Endothelial cell of umbilical vein (primary cell): ENCODE results near the gene GABRQ. TPM values are rescaled to one million over a fixed set of nuclear protein-coding genes. Genes with fewer than 3 reads are reported as not detected.

Experiments used
- BruUV-seq: library from RNA; stranded (reverse); fragments of 400-500 nt; replicated peaks from 2 replicates; lab custom pipeline; 2021; lab: Mats Ljungman, UMichigan
- CTCF ChIA-PET: fragments of 300-600, 350-600 bp; sonication (Branson Sonifier 250); formaldehyde crosslinking; loops from one replicate; lab custom pipeline; 2021; ENCODE audit warnings: antibody characterized with exemption, inconsistent platforms; lab: Charles Lee
- POLR2A ChIA-PET: fragments of 300-600, 350-600 bp; sonication (Branson Sonifier 250); formaldehyde crosslinking; loops from one replicate; lab custom pipeline; 2021; ENCODE audit warnings: antibody characterized with exemption, inconsistent platforms; lab: Charles Lee
- DNase-seq: peaks from one replicate; pipeline ENCODE4 v3.0.0-alpha.2; 2011; ENCODE audit warnings: low read depth, low spot score
- FAIRE-seq: peaks from 2 replicates; lab custom pipeline; 2011; peaks lifted over from hg19 to GRCh38; lab: Jason Lieb, UNC
- H2AFZ ChIP-seq: 2 replicates; pipeline ENCODE4 v1.6.0; 2012; ENCODE audit warnings: low read depth, low read length, control low read depth, inconsistent platforms
- H3K27ac ChIP-seq: 2 replicates; pipeline ENCODE4 v1.5.1; 2011; ENCODE audit warnings: low read depth, mild to moderate bottlenecking, control low read depth, low read length, moderate library complexity; ENCODE audit not compliant: insufficient read depth
- H3K27me3 ChIP-seq, 2 experiments: 2 replicates each; pipeline versions ENCODE4 v1.6.0 to v1.6.1; 2011; ENCODE audit warnings: low read length in 2 of 2, mixed read lengths in 1 of 2; ENCODE audit not compliant: control insufficient read depth in 2 of 2, insufficient read depth in 2 of 2
- H3K36me3 ChIP-seq, 2 experiments: 2 replicates in 1 of 2; 3 replicates in 1 of 2; pipeline ENCODE4 v1.5.1; 2011; ENCODE audit warnings: low read length in 2 of 2, mild to moderate bottlenecking in 1 of 2, moderate library complexity in 1 of 2; ENCODE audit not compliant: control insufficient read depth in 2 of 2, insufficient read depth in 2 of 2; ENCODE audit errors: extremely low read depth in 1 of 2
- H3K4me1 ChIP-seq: 3 replicates; pipeline ENCODE4 v1.5.1; 2011; ENCODE audit warnings: mild to moderate bottlenecking, low read length; ENCODE audit not compliant: control insufficient read depth, insufficient read depth; ENCODE audit errors: extremely low read depth
- H3K4me2 ChIP-seq: 2 replicates; pipeline ENCODE4 v1.6.1; 2011; ENCODE audit warnings: low read length, control low read depth, mixed read lengths; ENCODE audit not compliant: insufficient read depth
- H3K4me3 ChIP-seq, 3 experiments: fragments of 200-600 bp in 1 of 3; sonication (generic), shearing (Covaris generic) in 1 of 3; replicated peaks in 1 of 3; 2 replicates each; pipeline ENCODE4 v1.5.1; 2011 to 2016; ENCODE audit warnings: control low read depth in 3 of 3, low read length in 3 of 3, mild to moderate bottlenecking in 2 of 3, inconsistent platforms in 1 of 3, low read depth in 1 of 3, moderate library complexity in 1 of 3; ENCODE audit not compliant: insufficient read depth in 1 of 3
- H3K79me2 ChIP-seq: 2 replicates; pipeline ENCODE4 v1.6.0; 2012; ENCODE audit warnings: low read length, inconsistent platforms; ENCODE audit not compliant: control insufficient read depth, insufficient read depth
- H3K9ac ChIP-seq: replicated peaks from 2 replicates; pipeline ENCODE3; 2011; ENCODE audit warnings: low read length, control low read depth; ENCODE audit not compliant: insufficient read depth; ENCODE audit errors: extremely low read depth
- H3K9me1 ChIP-seq: replicated peaks from 3 replicates; pipeline ENCODE4 v1.6.0; 2011; ENCODE audit warnings: mild to moderate bottlenecking, low read length; ENCODE audit not compliant: control insufficient read depth, insufficient read depth; ENCODE audit errors: extremely low read depth
- H3K9me3 ChIP-seq: replicated peaks from 2 replicates; pipeline ENCODE4 v1.5.1; 2012; ENCODE audit warnings: low read length, inconsistent platforms; ENCODE audit not compliant: control insufficient read depth, insufficient read depth
- H4K20me1 ChIP-seq: replicated peaks from 2 replicates; pipeline ENCODE3; 2011; ENCODE audit warnings: mild to moderate bottlenecking, low read length; ENCODE audit not compliant: control insufficient read depth, insufficient read depth; ENCODE audit errors: extremely low read depth
- CTCF ChIP-seq, 2 donors: IDR thresholded peaks; 1 replicate in 1 of 2; 2 replicates in 1 of 2; pipeline ENCODE4 v1.5.1; 2011; ENCODE audit warnings: low read length in 2 of 2, mild to moderate bottlenecking in 2 of 2, moderate library complexity in 2 of 2, control low read depth in 1 of 2, inconsistent platforms in 1 of 2, low read depth in 1 of 2; ENCODE audit not compliant: insufficient read depth in 1 of 2; ENCODE audit errors: extremely low read depth in 1 of 2
- GATA2 ChIP-seq: IDR thresholded peaks from 2 replicates; pipeline ENCODE4 v1.7.0; 2011; ENCODE audit warnings: low read depth, mild to moderate bottlenecking, moderate library complexity, mixed read lengths, low read length; ENCODE audit not compliant: insufficient read length, insufficient read depth
- MAX ChIP-seq: IDR thresholded peaks from 2 replicates; pipeline ENCODE4 v1.6.1; 2011; ENCODE audit not compliant: insufficient read depth, insufficient read length
- POLR2A ChIP-seq: IDR thresholded peaks from 2 replicates; pipeline ENCODE4 v1.6.1; 2012; ENCODE audit warnings: low read depth, mild to moderate bottlenecking, control low read depth, low read length
- POLR2AphosphoS5 ChIP-seq: IDR thresholded peaks from 2 replicates; pipeline ENCODE4 v1.6.1; 2012; ENCODE audit warnings: low read depth, mild to moderate bottlenecking, control low read depth, low read length, moderate library complexity; ENCODE audit not compliant: insufficient read depth
- dilution Hi-C: fragments of 300-500 bp; cut with MboI; formaldehyde crosslinking; loops from one replicate; pipeline ENCODE4 v1.15.0; 2019; ENCODE audit warnings: low sequenced_read_pairs; ENCODE audit not compliant: extremely low pct_ligation_motif_present
- intact Hi-C: fragments of 100-400 bp; cut with micrococcal nuclease; formaldehyde crosslinking; loops from one replicate; pipeline ENCODE4 v1.10.0; 2022
- polyA plus RNA-seq, 4 experiments: library from polyadenylated mRNA; depleted of rRNA in 3 of 4; stranded (reverse) in 3 of 4; unstranded in 1 of 4; fragments of >200 nt; gene quantifications; 2 replicates each; pipeline versions ENCODE4 v1.2.1 to v1.2.3, GENCODE V29; 2011 to 2012; ENCODE audit warnings: missing spikeins in 1 of 4
- total RNA-seq: library from RNA; stranded (reverse); gene quantifications from 2 replicates; pipeline ENCODE4 v1.2.3, GENCODE V29; 2021

Gene GABRQ
- total and polyA plus RNA-seq, 2 donors (not counting 3 experiments of a cell fraction or from before 2014, with no cell fraction given): 0.01 TPM; not detected in 1

GRCh38 chrX:152614791-152615190 is 22.9 kb upstream of the GABRQ start:
- intact Hi-C loops: no loop called here
- Histone ChIP-seq H3K9ac (no peak overlapping the region), H3K27ac (no peak overlapping the region), H3K27me3 (no peaks in the 10 kb centered on the region), H3K9me3 (no peaks in the 10 kb centered on the region), H4K20me1 (no peaks in the 10 kb centered on the region), H3K4me3 (no peak overlapping the region), H2AFZ (no peak overlapping the region), H3K4me1 (no peaks in the 10 kb centered on the region), H3K36me3 (no peaks in the 10 kb centered on the region), H3K4me2 (no peak overlapping the region), H3K9me1 (no peaks in the 10 kb centered on the region), H3K79me2 (no peaks in the 10 kb centered on the region)
- FAIRE-seq (no peak), DNase-seq (no peak)
- ChIA-PET CTCF (no interaction called here), POLR2A (no interaction called here)
- dilution Hi-C loops: no loop called here
- BruUV-seq: no TSS peak
- TF ChIP-seq MAX: no peak
- no peak for TF ChIP-seq POLR2AphosphoS5
- no peak for TF ChIP-seq GATA2

- no TSS peak for BruUV-seq
- TF ChIP-seq GATA2: no peak
- TF ChIP-seq POLR2A: no peak
- no peak for TF ChIP-seq MAX
- no peak for TF ChIP-seq CTCF (IDR thresholded peaks at IDR 0.05; ENCODE audit: extremely low read depth in 1 of 2, insufficient read depth in 1 of 2, low read depth in 1 of 2, low read length in 2 of 2)
- Histone ChIP-seq H3K4me2 (no peak overlapping the region), H3K4me1 (no peaks in the 10 kb centered on the region), H3K79me2 (no peaks in the 10 kb centered on the region), H3K36me3 (no peaks in the 10 kb centered on the region), H3K9me3 (no peaks in the 10 kb centered on the region), H3K9me1 (no peaks in the 10 kb centered on the region), H2AFZ (no peak overlapping the region), H3K4me3 (no peak overlapping the region), H4K20me1 (no peaks in the 10 kb centered on the region), H3K27me3 (no peaks in the 10 kb centered on the region), H3K9ac (no peak overlapping the region), H3K27ac (no peak overlapping the region)
- dilution Hi-C loops (no loop called here), intact Hi-C loops (no loop called here)
- DNase-seq (no peak), FAIRE-seq (no peak)
- CTCF ChIA-PET: no interaction called here
- POLR2A ChIA-PET: no interaction called here
Measured at GRCh38 chrX:152619897-152620296, 17.8 kb upstream of the GABRQ start.
